Stimulated activated CD8-positive, alpha-beta memory T cell treated with anti-CD3 and anti-CD28 coated beads, Interleukin-4, amount 100 ng/mL, for 4 hours (primary cell): Measurements from ENCODE around the gene ECPAS.
"Not testable (repeated sequence)": the region's sequence is repeated elsewhere in the genome, so short reads cannot be mapped to it uniquely, and the experiment has no call there.

ENCODE experiments used
- DNase-seq, 2 donors: peaks; one replicate each; pipeline ENCODE4 v3.0.0-alpha.2; 2020; ENCODE audit warnings: low read depth in 2 of 2, low spot score in 1 of 2

The ECPAS gene

GRCh38 chr9:111413996-111414395 lies 70.2 kb downstream of the ECPAS start:
- no peak for DNase-seq

DNA sequence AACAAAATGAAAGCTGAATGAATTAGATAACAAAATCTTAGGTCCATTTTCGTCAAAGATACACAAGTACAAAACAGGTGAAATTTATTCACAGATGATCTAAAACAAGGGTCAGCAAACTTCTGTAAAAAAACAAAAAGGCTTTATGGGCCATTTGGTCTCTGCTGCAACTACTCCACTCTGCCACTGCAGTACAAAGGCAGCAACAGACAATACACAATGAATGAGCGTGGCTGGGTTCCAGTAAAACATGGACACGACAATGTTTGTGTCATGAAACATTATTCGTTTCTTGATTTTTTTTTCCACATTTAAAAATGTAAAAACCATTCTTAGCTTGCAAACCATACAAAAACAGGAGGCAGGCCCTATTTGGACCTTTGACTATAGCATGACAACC lies 71.9 kb downstream of the ECPAS start:
- DNase-seq: no peak

- DNase-seq: no peak
These were observed 72.9 kb downstream of the ECPAS start for GRCh38 chr9:111411266-111411665.

GRCh38 chr9:111407813-111408212 lies 76.4 kb downstream of the ECPAS start:
- no peak for DNase-seq

- no peak for DNase-seq
These were observed 78.5 kb downstream of the ECPAS start for GRCh38 chr9:111405701-111406100.

GRCh38 chr9:111401486-111401885 lies 82.7 kb downstream of the ECPAS start:
- not testable (repeated sequence) for DNase-seq

DNA sequence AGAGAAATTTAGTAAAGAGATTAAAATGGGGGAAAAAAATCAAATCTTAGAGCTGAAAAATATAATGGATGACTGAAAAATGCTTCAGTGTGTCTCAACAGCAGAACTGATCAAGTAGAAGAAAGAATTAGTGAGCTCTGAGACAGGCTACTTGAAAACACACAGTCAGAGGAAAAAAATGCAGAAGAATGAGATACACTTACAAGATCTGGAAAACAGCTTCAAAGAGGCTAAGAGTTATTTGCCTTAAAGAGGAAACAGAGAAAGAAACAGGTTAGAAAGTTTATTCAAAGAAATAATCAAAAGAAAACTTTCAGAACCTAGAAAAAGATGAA lies 83.7 kb downstream of the ECPAS start:
- no peak for DNase-seq

GRCh38 chr9:111399772-111400563 lies 84.2 kb downstream of the ECPAS start:
- no peak for DNase-seq

- no peak for DNase-seq
These were observed 84.9 kb downstream of the ECPAS start for GRCh38 chr9:111399211-111399739.

DNA sequence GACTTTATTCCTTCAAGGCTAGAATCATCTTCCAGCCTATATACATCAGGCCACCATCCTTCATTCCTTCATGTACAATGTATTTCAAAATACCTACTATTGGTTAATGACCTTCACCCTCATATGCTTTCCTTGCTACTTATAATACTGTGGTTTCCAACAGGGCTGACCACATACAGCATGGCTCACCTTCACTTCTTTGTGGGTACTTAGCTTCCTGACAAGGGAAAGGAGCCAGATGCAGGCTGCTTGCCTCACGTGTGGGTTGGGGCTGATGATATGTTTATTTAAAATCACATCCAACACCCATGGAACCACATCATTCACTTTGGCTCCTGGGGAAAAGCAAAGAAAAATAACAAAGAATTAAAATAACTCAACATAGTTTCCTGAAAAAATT lies 90.2 kb downstream of the ECPAS start:
- DNase-seq: no peak

- no peak for DNase-seq
These were observed 94.8 kb downstream of the ECPAS start for GRCh38 chr9:111389406-111389805.

DNA sequence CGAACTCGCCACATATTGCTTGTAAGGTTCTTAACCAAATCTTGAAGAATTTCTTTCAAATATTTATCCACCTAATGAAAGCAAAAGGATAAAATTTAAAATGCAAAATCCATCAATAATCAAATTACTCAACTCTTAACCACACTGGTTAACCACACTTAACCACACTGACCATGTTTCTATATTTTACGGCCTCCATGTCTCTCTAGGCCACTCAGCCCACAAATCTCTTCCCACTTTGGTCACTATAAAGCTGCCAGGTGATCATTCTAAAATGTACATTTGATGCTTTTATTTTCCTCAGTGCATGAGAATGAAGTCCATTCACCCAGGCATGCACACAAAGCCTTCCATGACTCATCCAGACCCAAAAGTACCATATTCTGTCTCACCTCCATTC lies 97.8 kb downstream of the ECPAS start:
- no peak for DNase-seq

DNA sequence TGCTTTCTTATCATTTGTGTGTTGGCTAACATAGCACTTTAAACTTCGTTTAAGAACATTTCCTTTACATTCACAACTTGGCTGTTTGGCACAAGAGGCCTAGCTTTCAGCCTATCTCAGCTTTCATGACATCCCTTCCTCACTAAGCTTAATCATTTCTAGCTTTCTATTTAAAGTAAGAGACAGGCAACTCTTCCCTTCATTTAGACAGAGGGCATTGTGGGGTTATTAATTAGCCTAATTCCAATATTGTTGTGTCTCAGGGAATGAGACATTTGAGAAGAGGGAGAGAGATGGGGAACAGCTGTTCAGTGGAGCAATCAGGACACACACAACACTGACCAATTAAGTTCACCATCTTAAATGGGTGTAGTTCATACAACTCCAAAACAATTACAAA lies 103.2 kb downstream of the ECPAS start:
- no peak for DNase-seq

- no peak for DNase-seq
These were observed 108.2 kb downstream of the ECPAS start for GRCh38 chr9:111375817-111376564.

DNA sequence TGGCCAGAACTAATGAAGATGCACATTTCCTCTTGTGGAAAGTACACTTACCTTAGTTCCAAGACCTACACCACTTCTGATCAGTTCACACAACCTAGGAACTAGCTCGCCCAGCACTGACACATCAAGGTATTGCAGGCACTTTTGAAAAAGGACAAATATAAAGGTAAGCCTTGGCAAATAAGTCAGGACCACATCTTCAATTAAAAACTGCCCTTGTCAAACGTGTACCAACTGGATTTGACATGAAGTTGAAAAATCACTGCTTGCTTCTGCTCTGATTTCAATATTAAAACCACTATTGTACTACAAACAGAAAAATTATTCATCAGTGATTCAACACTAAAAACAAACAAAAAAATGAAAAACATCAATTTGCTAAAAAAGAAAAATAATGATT lies 109.1 kb downstream of the ECPAS start:
- DNase-seq: no peak

DNA sequence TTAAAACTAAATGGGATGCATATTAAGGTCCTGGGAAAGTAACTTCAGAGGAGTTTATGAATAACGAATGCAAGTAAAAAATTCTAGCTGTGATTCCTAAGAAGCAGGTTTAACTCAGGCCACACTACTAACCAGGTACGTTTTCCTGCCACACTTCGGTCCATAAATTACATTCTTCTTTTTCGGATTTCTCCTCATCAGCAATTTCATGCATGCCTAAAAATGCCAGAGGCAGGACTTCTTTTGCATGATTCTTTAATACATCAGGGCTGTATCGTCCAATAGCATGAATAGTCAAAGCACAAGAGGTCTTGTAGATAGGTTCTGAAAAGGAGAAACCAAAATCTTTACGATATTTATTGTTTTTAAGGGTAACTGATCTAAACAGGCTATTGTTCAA lies 111.9 kb downstream of the ECPAS start:
- no peak for DNase-seq

DNA sequence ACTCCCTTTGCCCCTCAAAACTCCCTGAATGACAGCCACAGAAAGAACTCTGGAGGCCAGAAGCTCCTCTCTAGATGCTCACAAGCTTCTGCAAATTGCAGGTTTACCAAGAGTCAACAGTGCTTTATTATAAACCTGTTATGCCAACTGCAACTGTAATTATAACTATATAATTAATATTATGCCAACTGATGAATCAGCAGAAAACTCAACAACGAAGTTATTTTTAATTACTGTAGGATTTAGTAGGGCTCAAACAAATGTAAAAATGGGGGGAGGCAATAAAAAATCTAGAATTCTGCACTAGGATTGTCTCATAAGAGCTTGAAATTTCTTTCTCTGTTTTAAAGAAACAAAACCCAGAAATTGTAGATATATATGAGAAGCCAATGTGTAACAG lies 117.2 kb downstream of the ECPAS start:
- DNase-seq: no peak

DNA sequence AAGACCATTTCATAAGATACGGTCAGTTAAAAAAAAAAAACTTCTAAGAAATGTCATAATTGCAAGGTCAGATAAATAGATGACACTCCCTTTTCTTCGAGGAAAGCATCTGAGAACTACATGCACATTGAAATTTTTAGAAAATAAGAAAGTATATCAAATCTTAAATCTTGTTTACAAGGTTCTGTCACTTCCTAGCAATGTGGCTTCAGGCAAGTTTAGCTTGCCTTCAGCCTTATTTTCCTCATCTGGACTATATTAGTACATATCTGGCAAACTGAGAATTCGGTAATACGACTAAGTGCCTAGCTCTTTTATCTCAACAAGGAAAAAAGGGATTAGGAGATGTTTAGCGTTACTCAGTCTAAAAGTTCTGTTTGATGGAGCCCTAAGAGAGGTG lies 121.7 kb downstream of the ECPAS start:
- no peak for DNase-seq

GRCh38 chr9:111360881-111361280 lies 123.3 kb downstream of the ECPAS start:
- DNase-seq: no peak

DNA sequence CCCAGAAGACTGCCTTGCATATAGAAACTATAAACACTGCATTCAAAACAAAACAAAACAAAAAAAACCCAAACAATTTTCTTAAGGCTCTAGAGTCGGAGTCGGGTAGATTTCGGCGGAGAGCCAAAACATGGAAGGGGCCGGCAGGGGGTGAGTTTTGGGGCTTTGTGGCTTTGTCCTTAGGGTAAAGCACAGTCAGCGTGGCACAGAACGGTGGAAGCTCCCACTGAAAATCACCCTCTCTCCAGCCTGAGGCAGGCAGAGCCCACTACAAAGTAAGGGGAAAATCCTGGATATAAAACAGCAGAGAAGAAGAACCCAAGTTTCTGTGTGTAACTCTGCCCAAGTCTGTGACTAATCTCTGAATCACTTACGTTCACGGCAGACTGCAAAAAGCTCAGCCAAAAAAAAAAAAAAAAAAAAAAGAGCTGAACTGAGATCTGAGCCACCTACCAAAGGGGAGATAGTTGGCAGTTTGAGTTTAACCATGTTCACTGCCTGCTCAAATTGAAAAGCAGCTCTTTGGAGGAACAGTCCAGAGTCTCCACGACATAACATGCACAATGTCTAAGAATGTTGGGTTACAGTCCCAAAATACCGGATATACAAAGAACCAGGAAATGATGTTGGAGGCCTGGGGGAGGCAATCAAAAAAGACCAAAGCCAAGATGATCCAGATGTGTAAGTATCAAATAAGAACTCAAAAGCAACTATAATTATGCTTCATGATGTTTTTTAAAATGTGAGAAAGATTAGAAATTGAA lies 127.5 kb downstream of the ECPAS start:
- DNase-seq: no peak

DNA sequence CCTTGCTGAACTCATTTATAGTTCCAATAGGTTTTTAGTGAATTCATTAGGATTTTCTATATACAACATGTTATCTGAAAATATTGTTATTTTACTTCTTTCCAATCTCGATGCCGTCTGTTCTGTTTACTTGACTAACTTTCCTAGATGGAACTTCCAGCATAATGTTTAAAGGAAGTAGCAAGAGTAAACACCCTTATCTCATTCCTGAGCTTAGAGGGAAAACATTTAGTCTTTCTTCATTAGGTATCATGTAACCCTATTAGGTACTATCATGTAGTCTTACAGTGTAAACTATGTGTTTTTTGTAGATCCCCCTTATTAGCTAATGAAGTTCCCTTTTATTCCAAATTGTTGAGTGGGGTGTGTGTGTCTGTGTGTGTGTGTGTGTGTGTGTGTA lies 131.6 kb downstream of the ECPAS start:
- no peak for DNase-seq

DNA sequence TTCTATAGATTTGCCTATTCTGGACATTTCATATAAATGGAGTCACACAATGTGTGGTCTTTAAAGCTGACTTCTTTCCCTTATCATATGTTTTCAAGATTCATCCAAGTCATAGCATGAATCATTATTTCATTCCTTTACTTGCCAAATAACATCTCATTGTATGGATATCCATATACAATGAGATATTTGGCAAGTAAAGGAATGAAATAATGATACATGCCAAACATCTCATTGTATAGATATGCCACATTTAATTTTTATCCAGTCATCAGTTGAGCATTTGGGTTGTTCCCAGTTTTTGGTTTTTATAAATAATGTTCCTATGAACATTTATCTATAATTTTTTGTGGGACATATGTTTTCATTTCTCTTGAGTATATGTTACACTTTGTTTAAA lies 133.6 kb downstream of the ECPAS start:
- DNase-seq: no peak
